GM19455 (cell line): ENCODE measurements around the gene ADAMTS10.
"Not testable (repeated sequence)": the region's sequence is repeated elsewhere in the genome, so short reads cannot be mapped to it uniquely, and the experiment has no call there.

Experiments used
- ATAC-seq: cut with Tn5 transposase; IDR thresholded peaks from one replicate; pipeline ENCODE4 v1.9.1; 2021; ENCODE audit not compliant: unreplicated experiment

Gene ADAMTS10

DNA sequence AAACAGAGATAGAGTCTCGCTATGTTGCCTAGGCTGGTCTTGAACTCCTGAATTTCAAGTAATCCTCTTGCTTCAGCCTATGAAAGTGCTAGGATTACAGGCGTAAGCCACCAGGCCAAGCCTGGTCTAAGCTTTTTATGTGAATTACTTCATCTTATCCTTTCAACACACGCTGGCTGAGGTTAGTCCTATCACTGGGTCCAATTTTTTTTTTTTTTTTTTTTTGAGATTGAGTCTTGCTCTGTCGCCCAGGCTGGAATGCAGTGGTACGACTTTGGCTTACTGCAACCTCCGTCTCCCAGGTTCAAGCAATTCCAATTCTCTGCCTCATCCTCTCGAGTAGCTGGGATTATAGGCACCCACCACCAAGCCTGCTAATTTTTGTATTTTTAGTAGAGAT lies 43.7 kb downstream of the ADAMTS10 start:
- ATAC-seq = no peak

DNA sequence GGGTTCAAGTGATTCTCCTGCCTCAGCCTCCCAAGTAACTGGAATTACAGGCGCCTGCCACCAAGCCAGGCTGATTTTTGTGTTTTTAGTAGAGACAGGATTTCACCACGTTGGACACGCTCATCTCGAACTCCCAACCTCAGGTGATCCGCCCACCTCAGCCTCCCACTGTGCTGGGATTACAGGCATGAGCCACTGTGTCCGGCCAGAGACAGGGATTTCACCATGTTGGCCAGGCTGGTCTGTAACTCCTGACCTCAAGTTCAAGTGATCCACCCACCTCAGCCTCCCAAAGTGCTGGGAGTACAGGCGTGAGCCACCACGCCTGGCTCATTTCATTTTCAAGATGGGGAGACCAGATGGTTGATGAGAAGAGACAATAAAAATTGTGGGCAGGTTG lies 45.6 kb downstream of the ADAMTS10 start:
- ATAC-seq = not testable (repeated sequence)

GRCh38 chr19:8561075-8561764 lies 49.3 kb downstream of the ADAMTS10 start:
- no peak for ATAC-seq

- no peak for ATAC-seq
Measured at GRCh38 chr19:8558325-8558724, 52.2 kb downstream of the ADAMTS10 start.

DNA sequence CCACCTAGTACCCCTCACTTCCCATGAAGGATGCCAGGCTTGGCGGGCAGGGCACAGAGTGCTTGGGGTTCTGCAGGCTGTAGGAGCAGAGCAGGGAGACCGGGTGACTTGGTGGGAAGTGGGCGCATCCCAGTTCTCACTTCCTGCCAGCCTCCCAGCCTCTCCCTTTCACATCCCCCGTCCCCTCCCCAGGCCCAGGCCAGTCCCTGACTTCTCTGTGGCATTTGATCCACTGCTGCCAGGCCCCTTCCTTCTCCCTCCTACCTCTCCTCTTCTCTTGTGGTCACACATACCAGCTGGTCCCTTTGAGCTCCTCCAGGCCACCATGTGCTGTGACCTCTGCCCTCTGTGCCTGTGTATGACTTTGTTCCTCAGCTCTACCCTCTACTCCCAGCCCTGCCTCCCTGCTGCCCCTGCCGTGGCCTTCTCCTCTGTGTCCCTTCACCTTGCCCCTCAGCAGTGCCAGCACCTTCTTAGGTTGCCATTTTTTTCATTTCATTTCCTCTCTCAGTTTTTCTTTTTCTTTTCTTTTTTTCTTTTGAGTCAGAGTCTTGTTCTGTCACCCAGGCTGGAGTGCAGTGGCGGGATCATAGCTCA lies 52.8 kb downstream of the ADAMTS10 start:
- ATAC-seq = no peak

DNA sequence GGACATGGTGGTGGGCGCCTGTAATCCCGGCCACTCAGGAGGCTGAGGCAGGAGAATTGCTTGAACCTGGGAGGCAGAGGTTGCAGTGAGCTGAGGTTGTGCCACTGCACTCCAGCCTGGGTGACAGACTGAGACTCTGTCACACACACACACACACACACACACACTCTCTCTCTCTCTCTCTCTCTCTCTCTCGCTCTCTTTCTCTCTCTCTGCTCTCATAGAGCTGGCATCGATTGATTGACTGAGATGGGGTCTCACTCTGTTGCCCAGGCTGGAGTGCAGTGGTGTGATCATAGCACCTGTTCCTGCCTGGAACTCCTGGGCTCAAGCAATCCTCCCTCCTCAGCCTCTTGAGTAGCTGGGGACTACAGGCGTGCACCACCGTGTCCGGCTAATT lies 56.8 kb downstream of the ADAMTS10 start:
- not testable (repeated sequence) for ATAC-seq

GRCh38 chr19:8552810-8553209 lies 57.7 kb downstream of the ADAMTS10 start:
- ATAC-seq = no peak

GRCh38 chr19:8550070-8550469 lies 60.4 kb downstream of the ADAMTS10 start:
- ATAC-seq = no peak

DNA sequence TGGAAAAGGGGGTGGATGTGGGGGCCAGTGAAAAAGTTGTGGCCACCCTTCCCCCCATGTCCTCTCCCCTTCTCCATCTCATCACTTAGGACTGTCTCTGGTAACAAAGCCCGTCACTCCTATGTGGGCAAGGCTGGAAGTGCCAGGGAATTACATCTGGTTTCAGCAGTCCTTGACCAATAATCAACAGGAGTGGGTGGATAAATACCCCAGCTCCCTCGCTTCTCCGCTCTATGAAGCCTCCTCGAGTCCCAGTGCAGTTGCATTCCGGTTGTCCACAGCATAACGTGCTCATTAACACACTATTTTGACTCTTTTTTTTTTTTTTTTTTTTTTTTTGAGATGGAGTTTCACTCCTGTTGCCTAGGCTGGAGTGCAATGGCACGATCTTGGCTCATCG lies 64.8 kb downstream of the ADAMTS10 start:
- no peak for ATAC-seq

DNA sequence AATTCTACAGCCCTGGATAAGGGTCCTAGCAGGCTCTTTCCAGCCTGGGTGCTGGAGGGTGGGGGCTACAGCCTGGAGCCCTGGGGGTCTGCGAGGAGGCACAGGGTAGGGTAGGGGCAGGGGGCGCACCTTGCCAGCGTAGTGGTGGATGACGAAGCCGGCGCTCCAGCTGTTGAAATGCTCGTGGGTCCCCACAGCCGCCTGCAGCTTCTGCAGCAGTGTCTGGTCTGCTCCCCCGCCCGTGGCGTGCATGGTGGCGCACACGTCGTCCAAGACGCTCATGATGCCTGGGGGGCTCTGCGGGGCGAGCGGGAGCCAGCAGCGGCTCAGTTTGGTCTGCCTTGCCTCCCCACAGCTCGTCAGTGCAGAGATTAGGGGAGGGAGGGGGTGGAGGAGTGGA lies 66.3 kb downstream of the ADAMTS10 start:
- ATAC-seq = no peak

DNA sequence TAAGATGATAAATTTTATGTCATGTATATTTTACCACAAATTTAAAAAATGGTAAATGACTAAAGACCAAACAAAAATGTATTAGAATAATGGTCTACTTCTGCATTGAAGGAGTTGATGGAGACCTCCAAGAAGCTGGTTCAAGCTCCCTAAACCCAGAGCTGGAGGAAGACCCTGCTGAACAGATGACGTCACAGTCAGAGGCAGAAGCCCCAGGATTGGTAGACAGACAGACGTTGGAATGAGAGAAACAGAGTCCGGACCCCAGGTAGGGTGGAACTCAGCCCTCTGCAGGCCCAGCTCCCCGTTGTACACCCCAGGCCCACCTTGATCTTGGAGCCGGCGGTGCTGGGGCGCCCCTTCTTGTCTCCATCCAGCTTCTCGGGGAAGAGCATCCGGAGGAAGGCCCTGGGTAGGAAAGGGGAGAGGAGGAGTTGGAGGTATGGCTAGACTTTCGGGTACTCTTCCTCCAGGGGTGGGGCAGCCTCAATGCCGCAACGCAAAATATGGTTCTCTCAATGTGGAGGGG lies 70.8 kb downstream of the ADAMTS10 start:
- no peak for ATAC-seq

DNA sequence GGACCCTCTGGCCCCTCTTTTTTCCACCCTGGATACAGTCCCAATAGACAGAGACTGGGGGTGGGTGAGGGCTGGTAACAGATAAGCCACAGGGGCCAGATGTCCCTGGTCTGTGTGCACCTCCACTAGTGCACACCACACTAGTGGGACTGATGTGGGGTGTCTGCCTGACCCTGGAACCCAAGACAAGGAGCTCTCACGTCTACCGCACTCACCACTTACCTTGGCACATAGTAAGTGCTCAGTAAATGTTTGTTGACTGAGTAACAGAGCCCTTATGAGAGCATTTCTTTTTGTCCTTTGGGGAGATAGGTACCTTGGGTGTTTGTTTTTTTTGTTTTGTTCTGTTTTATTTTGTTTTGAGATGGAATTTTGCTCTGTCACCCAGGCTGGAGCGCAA lies 73.4 kb downstream of the ADAMTS10 start:
- no peak for ATAC-seq

- ATAC-seq = no peak
Measured at GRCh38 chr19:8536282-8536681, 74.2 kb downstream of the ADAMTS10 start.

GRCh38 chr19:8532225-8532624 lies 78.3 kb downstream of the ADAMTS10 start:
- ATAC-seq = no peak

- ATAC-seq = no peak
Measured at GRCh38 chr19:8531470-8531869, 79.0 kb downstream of the ADAMTS10 start.
